Measurements from ENCODE around the gene SLC22A23.

DNA sequence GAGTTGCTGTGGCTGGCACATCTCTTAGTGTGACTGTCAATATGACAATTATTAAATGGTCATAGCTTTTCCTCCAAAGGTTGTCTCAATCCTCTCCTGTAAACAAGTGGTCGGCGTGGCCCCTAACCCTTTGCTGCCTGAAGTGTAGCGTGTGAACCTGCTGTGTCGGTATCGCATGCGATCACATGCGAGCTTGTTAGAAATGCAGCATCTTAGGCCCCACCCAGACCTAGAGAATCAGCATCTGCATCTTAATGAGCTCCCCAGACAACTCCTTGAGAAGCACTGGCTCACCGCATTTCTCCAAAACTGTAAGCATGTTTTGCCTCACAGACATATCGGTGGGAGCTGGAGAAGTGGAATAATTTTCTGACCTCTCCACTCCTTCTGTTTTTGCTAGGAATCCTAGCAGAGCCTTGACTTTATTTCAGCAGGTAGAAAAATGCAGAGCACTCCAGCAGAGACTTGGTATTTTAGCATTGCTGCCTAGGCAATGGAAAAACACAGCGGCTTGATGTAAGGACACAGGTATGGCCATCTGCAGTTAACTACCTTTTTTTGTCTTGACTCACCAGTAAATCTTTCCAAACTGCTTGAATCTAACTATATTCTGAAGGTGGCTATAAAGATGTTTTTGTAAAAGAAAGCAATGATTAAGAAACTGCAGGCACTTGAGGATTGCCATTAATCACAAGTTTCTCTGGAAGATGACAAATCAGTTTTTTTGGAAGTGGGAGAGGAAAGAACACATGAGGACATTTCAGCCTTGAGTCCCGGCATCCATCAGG is 130.5 kb downstream of the SLC22A23 start:
- TF ChIP-seq, protein P1, sequence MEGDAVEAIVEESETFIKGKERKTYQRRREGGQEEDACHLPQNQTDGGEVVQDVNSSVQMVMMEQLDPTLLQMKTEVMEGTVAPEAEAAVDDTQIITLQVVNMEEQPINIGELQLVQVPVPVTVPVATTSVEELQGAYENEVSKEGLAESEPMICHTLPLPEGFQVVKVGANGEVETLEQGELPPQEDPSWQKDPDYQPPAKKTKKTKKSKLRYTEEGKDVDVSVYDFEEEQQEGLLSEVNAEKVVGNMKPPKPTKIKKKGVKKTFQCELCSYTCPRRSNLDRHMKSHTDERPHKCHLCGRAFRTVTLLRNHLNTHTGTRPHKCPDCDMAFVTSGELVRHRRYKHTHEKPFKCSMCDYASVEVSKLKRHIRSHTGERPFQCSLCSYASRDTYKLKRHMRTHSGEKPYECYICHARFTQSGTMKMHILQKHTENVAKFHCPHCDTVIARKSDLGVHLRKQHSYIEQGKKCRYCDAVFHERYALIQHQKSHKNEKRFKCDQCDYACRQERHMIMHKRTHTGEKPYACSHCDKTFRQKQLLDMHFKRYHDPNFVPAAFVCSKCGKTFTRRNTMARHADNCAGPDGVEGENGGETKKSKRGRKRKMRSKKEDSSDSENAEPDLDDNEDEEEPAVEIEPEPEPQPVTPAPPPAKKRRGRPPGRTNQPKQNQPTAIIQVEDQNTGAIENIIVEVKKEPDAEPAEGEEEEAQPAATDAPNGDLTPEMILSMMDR (conservative IDR thresholded peaks at IDR 0.05) = no peak
- no peak for TF ChIP-seq ZFX (IDR thresholded peaks at IDR 0.05)

All from C4-2B (cell line).